C4-2B (cell line): ENCODE measurements around the gene PCNA.
A peak's percentile ranks its signal among the peaks of the same experiment; 100 is the strongest.

Source experiments
- H3K27ac ChIP-seq: fragments of 450-650 bp; 2 replicates; pipeline ENCODE4 v1.5.1; 2017
- CTCF ChIP-seq: fragments of 450-650 bp; conservative IDR thresholded peaks from 2 replicates; pipeline ENCODE4 v1.5.1; 2017; ENCODE audit warnings: mild to moderate bottlenecking
- ZFX ChIP-seq: fragments of 450-650 bp; IDR thresholded peaks from 2 replicates; pipeline ENCODE4 v1.6.1; 2017

Gene PCNA

GRCh38 chr20:5119435-5120184 is at the start of gene PCNA:
TSS of gene PCNA (minus strand) at chr20:5119958. CDS start at chr20:5119798, 160 bp downstream.
- TF ChIP-seq ZFX = peak; percentile 25; the same call in 1 of the 2 replicates
- no peak for TF ChIP-seq CTCF
- H3K27ac ChIP-seq = peak within 1 kb of the TSS; percentile 81

- TF ChIP-seq ZFX (no peak), CTCF (no peak)
- no peak overlapping the region for H3K27ac ChIP-seq
These were observed 49.1 kb upstream of the PCNA start for GRCh38 chr20:5168651-5169396.

- no peak overlapping the region for H3K27ac ChIP-seq
- TF ChIP-seq ZFX (no peak), CTCF (no peak)
These were observed 45.2 kb upstream of the PCNA start for GRCh38 chr20:5164645-5165625.

GRCh38 chr20:5161536-5162164 is 41.9 kb upstream of the PCNA start:
- TF ChIP-seq ZFX (no peak), CTCF (no peak)
- no peak overlapping the region for H3K27ac ChIP-seq

GRCh38 chr20:5160882-5161281 is 41.1 kb upstream of the PCNA start:
- H3K27ac ChIP-seq = no peak overlapping the region
- TF ChIP-seq CTCF = no peak
- no peak for TF ChIP-seq ZFX

GRCh38 chr20:5159928-5160327 is 40.2 kb upstream of the PCNA start:
- no peak overlapping the region for H3K27ac ChIP-seq
- TF ChIP-seq ZFX (no peak), CTCF (no peak)
